NK-92 treated with Interleukin-12 subunit alpha and Interleukin-12 subunit beta, amount 100 ng/mL, for 24 hours (cell line): Measurements from ENCODE around the gene LRRC47.

Experiments used
- DNase-seq: peaks from one replicate; lab custom pipeline; 2025; lab: John Stamatoyannopoulos, UW

The LRRC47 gene

GRCh38 chr1:3746830-3747521 is 49.3 kb downstream of the LRRC47 start:
- no peak for DNase-seq

GRCh38 chr1:3746389-3746829 is 49.9 kb downstream of the LRRC47 start:
- no peak for DNase-seq

- no peak for DNase-seq
Measured at GRCh38 chr1:3745590-3746381, 50.5 kb downstream of the LRRC47 start.

- no peak for DNase-seq
Measured at GRCh38 chr1:3745071-3745470, 51.2 kb downstream of the LRRC47 start.

- DNase-seq: no peak
Measured at GRCh38 chr1:3744646-3745045, 51.7 kb downstream of the LRRC47 start.

GRCh38 chr1:3743826-3744225 is 52.5 kb downstream of the LRRC47 start:
- no peak for DNase-seq

- DNase-seq: no peak
Measured at GRCh38 chr1:3743421-3743820, 52.9 kb downstream of the LRRC47 start.

GRCh38 chr1:3742439-3743298 is 53.6 kb downstream of the LRRC47 start:
- no peak for DNase-seq

- DNase-seq: no peak
Measured at GRCh38 chr1:3741566-3742438, 54.5 kb downstream of the LRRC47 start.

GRCh38 chr1:3740752-3741151 is 55.5 kb downstream of the LRRC47 start:
- no peak for DNase-seq

GRCh38 chr1:3740042-3740441 is 56.3 kb downstream of the LRRC47 start:
- DNase-seq: no peak

- DNase-seq: no peak
Measured at GRCh38 chr1:3738943-3739342, 57.4 kb downstream of the LRRC47 start.

GRCh38 chr1:3736708-3737107 is 59.6 kb downstream of the LRRC47 start:
- DNase-seq: no peak

- DNase-seq: no peak
Measured at GRCh38 chr1:3736131-3736561, 60.2 kb downstream of the LRRC47 start.

- DNase-seq: no peak
Measured at GRCh38 chr1:3735688-3736087, 60.6 kb downstream of the LRRC47 start.

- no peak for DNase-seq
Measured at GRCh38 chr1:3735027-3735681, 61.1 kb downstream of the LRRC47 start.

GRCh38 chr1:3734602-3735001 is 61.7 kb downstream of the LRRC47 start:
- no peak for DNase-seq

GRCh38 chr1:3733883-3734589 is 62.3 kb downstream of the LRRC47 start:
- no peak for DNase-seq

- DNase-seq: no peak
Measured at GRCh38 chr1:3733094-3733882, 63.0 kb downstream of the LRRC47 start.
